Stimulated activated CD4-positive, alpha-beta T cell treated with anti-CD3 and anti-CD28 coated beads, Interleukin-15, amount 100 ng/mL, for 48 hours (primary cell): ENCODE measurements around the gene GRIA4.

Source experiments
- DNase-seq, 2 donors: peaks; one replicate each; pipeline ENCODE4 v3.0.0-alpha.2; 2020; ENCODE audit warnings: low read depth in 2 of 2

Gene GRIA4

DNA sequence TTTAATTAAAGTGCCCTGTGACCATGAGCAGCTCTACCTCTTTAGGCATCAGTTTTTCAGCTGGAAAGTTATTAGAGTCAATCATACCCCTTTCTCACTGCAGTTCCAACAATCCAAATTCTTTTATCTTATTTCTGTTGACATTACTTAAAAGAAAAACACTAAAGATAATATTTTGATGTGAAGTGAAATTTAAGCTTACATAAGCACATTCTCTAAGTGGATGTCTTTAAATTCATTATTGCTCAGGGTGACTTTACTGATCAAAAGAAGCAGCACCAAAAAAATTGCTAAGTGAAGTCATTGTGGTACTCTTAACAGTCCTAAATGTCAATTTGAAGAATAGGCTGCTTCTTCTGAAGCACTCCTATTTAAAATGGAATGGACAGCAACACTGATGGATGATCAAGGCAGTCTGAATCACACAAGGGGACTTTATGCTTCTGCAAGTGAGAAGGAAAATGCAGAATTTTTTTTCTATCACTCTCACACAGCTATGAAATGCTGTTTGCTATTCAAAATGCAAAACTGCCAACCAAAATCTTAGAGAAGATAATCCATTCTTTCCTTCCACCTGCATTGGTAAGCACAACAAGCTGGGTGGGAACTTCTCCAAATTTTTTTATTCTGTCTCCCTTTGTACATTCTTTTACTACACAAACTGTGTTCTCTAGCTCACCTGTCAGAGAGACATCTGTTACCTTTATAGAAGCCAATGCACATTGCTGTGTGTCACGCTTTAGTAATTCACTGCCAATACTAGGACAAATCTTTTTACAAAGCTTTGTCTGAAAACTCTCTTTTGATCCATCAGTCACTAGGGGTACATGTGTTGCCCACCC, 179.9 kb downstream of the GRIA4 start:
- DNase-seq: no peak

DNA sequence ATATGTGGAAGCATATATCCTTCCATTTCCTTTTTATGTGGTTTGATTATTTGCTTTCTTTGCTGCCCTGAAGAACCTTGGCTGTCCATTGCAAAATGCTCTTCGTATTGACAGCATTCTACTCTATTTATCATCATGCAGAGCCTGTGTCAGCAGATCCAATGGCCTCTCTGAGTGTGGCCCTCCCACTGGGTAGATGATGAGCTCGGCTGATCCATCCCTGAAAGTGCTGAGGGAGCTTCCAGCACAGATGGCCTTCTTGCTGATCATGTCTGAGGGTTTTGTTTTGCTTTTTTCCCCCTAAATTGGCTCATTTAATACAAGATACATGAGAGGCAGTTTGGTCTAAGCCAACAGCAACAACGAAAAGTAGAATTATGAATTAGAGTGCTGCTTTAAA, 181.0 kb downstream of the GRIA4 start:
- DNase-seq: no peak

DNA sequence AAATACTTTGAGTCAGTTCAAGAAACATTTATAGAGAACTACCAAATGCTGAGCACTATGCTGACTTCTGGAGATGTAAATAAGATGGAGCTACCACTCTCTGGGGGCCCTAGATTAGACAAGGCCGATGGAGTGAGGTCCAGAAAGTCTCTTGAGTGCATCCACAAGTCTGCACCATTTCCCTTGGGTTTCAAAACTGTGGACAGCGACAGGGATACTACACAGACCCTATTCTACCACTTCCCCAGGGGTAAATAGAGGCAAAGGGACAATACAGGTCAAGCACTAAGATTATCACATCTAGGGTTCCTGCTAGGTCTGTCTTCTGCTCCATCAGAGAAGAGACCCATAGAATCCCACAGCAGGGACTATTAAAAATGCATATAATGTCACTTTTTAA, 183.2 kb downstream of the GRIA4 start:
- DNase-seq: no peak

GRCh38 chr11:105799263-105799662, 189.4 kb downstream of the GRIA4 start:
- no peak for DNase-seq

DNA sequence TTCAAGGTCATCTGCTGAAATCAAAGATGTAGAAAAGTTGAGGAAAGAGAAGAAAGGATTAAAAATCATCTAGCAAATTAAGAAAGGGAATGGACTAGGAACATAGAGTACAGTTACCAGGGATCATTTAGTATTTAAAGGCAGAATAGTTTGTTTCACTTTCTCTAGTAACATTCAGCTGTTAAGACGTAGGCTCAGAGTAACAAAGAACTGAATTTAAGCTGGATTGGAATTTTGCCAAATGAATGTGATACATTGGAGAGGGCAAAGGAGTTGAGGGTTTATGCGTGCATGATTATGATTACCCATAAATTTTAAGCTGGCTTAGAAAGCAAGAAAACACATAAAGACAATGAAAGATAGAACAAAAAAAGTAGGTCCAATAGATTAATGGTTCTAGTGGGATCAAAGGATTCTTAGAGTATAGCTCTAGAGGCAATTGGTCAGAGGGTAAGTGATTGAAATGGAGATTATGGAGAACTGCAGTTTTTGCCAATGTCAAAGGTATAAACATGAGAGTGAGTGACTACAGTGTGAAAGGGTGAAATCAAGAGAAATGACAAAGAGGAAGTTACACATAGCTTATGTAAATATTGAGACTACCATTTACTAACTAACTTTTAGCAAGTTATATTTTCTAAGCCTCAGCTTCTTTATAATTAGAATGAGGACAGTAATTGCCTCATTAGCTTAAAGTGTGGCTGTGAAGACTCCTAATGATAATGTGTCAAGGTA, 190.0 kb downstream of the GRIA4 start:
- no peak for DNase-seq

- DNase-seq: no peak
Observed at GRCh38 chr11:105802390-105802789, 192.5 kb downstream of the GRIA4 start.

- no peak for DNase-seq
Observed at GRCh38 chr11:105811242-105811641, 201.4 kb downstream of the GRIA4 start.

DNA sequence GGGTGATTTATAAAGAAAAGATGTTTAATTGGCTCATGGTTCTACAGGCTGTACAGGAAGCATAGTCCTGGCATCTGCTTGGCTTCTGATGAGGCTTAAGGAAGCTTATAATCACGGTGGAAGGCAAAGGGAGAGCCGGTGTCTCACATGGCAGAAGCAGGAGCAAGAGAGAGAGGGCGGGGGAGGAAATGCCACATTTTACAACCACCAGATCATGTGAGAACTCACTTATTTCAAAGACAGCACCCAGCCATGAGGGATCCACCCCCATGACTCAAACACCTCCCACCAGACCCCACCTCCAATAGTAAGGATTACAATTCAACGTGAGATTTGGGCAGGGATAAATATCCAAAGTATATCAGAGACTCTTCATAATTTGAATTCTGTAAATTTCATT, 211.5 kb downstream of the GRIA4 start:
- no peak for DNase-seq

- no peak for DNase-seq
Observed at GRCh38 chr11:105821781-105822180, 211.9 kb downstream of the GRIA4 start.

GRCh38 chr11:105823495-105824033, 213.7 kb downstream of the GRIA4 start:
- DNase-seq: no peak

DNA sequence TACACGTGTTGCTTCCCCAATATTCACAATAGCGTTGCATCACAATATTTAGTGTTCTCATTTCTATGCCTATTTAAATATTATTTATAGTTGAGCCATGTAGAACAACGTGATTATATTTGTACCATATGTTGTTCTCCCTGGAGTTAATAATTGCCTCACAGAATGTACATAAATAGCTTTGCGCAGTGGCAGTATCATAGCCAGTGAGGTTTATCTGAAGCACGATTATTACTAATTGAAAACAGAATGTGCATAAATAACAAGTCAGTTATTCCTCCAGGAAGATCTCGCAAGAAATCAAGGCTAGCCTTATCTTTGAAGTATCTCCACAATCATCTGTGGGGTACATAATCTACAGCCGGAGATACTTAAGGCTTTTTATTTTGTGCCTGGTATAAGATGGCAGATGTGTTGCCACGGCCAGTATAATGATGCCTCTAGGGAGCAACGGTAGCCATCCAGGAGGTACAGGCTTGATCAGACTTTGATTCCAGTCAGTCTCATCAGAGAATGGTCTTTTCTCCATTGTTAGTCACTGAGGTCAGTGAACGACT, 214.7 kb downstream of the GRIA4 start:
- no peak for DNase-seq

DNA sequence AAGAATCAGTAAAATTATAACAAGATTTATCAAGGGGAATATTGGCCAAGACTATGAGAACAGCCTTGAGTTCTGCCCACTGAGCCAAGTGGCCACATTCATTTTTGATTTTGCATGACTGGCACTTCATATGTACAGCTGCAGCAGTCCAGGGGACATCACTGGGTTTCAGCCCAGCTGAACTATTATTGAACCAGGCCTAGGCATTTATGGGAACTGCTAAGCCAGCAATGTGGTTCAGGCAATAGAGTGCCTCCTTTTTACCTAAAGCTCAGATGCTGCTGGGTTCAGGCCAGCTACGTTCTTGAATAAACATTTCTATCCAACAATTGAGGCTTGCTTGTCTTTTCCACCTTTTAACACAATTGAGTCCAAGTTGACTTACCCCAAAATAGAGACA, 215.3 kb downstream of the GRIA4 start:
- DNase-seq: no peak

GRCh38 chr11:105827906-105828305, 218.0 kb downstream of the GRIA4 start:
- DNase-seq: no peak

GRCh38 chr11:105829084-105829483, 219.2 kb downstream of the GRIA4 start:
- DNase-seq: no peak

DNA sequence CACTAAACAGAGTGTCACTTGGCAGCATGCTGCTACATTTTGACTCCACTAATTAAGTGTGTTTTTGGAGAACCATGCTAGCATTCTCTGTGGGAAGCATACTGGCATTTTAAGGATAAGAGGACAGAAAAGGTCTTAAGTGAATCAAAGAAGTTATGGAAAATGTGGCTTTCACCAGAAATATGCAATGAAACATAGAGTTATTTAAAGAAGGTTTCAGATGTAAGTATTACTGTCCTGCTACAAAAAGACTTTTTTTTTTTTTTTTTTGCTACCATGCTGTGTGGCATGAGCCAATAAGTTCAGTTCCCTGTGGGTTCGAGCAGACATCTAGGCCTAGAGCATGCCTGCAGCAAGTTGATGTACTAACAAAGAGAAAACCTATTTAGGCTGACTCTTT, 224.6 kb downstream of the GRIA4 start:
- DNase-seq: no peak

DNA sequence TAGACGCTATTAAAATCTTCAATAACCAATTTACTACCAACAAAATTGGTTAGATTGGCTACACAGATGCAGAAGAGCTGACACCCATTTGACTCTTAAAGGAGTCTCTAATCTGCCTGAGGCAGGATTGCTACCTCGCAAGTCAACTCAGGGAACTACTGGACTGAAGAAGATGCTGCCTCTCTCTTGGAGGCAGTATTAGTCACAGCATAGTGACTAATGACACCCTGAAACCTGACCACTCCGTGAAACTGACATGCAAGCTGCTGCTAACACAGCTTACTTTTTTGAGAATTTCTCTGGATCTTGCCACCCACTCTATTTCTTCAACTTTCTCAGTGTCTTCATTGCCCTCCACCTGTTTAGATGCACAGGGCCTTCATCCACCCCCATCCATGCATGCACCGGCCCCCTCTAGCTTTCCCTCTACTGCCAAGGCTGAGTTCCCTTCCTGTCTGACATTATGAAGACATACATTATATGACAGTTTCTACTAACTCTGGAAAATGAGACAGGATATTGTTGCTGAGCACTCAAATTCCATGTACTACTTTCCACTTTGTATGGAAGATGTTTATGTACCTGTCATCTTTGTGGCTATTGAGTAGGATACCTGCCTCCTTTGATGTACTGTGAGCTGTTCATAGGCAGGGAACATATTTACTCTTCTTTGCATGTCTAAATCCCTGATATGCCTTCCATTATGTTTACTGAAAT, 229.0 kb downstream of the GRIA4 start:
- DNase-seq: no peak

GRCh38 chr11:105840391-105840790, 230.5 kb downstream of the GRIA4 start:
- DNase-seq: no peak

DNA sequence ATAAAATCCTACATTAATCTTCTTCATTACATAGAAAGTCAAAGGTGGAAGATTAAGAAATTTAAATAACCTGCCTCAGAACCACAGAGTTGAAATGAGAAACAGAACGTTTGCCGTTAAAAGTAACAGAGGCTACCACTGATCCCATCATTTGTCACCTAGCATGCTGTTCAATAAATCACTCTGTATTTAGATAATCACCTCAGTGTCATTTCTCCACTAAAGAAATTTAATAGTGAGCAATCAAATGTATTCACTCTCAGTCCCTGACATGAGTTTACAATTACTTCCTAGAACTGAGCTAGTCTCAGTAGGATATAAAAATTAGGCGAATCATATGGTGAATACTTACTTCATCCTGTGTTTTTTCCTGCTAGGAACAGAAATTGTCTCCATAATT, 242.5 kb downstream of the GRIA4 start:
- no peak for DNase-seq

- DNase-seq: no peak
Observed at GRCh38 chr11:105854269-105854668, 244.4 kb downstream of the GRIA4 start.

- no peak for DNase-seq
Observed at GRCh38 chr11:105856954-105857353, 247.1 kb downstream of the GRIA4 start.

DNA sequence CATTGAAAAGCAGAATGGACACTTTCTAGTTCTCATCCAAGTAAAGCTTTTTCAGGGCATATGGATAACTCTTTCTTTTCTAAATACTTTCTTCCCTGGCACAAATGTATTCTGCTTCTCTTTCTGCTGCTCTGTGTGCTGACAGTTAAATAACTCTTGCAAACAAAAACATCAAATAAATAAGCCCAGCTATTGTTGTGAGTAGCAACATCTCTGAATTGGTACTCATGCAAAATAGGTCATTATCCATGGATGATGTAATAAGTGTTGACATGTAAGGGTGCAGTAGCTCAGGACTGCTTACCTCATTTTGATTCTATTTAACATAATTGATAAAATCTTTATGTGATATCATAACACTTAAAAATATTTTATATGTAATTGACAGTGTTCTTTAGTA, 247.9 kb downstream of the GRIA4 start:
- DNase-seq: no peak

GRCh38 chr11:105858841-105859240, 249.0 kb downstream of the GRIA4 start:
- DNase-seq: no peak
